Lower lobe of right lung (tissue), 2 donors: ENCODE results near the gene PPT1. TPM values are rescaled to one million over a fixed set of nuclear protein-coding genes. Genes with fewer than 3 reads are reported as not detected.
"Not testable (repeated sequence)": the region's sequence is repeated elsewhere in the genome, so short reads cannot be mapped to it uniquely, and the experiment has no call there.

Experiments
- ATAC-seq, 2 donors: fragments of 200-7000 bp; cut with Tn5 transposase; one replicate each; pipeline ENCODE4 v1.9.1; 2020 to 2022; ENCODE audit warnings: mild to moderate bottlenecking in 2 of 2, moderate library complexity in 2 of 2
- DNase-seq: peaks from one replicate; pipeline ENCODE4 v3.0.0-alpha.2; 2020
- H3K27ac ChIP-seq: fragments of 200-600 bp; one replicate; pipeline ENCODE4 v1.8.0; 2022
- H3K27me3 ChIP-seq: fragments of 200-600 bp; one replicate; pipeline ENCODE4 v1.8.0; 2022; ENCODE audit warnings: low read depth
- H3K36me3 ChIP-seq: fragments of 200-600 bp; one replicate; pipeline ENCODE4 v1.8.0; 2022; ENCODE audit warnings: mild to moderate bottlenecking
- H3K4me1 ChIP-seq: fragments of 200-600 bp; one replicate; pipeline ENCODE4 v1.8.0; 2022
- H3K4me3 ChIP-seq: fragments of 200-600 bp; one replicate; pipeline ENCODE4 v1.8.0; 2022; ENCODE audit warnings: mild to moderate bottlenecking
- H3K9me3 ChIP-seq: fragments of 200-600 bp; one replicate; pipeline ENCODE4 v1.8.0; 2022
- CTCF ChIP-seq: fragments of 200-600 bp; IDR thresholded peaks from one replicate; pipeline ENCODE4 v1.8.0; 2022; ENCODE audit warnings: antibody characterized with exemption, mild to moderate bottlenecking
- intact Hi-C: fragments of 100-400 bp; cut with DNase I; formaldehyde crosslinking; loops from one replicate; pipeline ENCODE4 v1.11.0; 2022
- total RNA-seq: library from RNA; stranded (reverse); fragmentation: NEBNext Ultra II Directional; extraction: Animal tissue kit (Norgen Biotek cat#: 25700); gene quantifications from one replicate; pipeline ENCODE4 v1.2.1, GENCODE V29; 2021
- donor health status: DM: no; HTN: yes; CAD: no; lungs with severe emphysema.

The PPT1 gene
- total RNA-seq, 1 donor from 2014 or later, result 195 TPM

GRCh38 chr1:40040511-40041465 lies 56.3 kb downstream of the PPT1 start, which contains the start of gene CAP1:
Gene CAP1 (plus strand): TSS chr1:40040729. CDS start chr1:40059347, 18,618 bp downstream.
- intact Hi-C loops, result no loop called here
- TF ChIP-seq CTCF, result no peak
- H3K27ac ChIP-seq, result peak within 1 kb of the TSS; percentile 100
- peak; percentile 96 to 98 for ATAC-seq
- H3K4me3 ChIP-seq, result peak within 1 kb of the TSS; percentile 74
- H3K4me1 ChIP-seq, result peaks cover 82% of the 10 kb centered on the region
- H3K36me3 ChIP-seq, result peaks cover 16% of the 10 kb centered on the region
- H3K9me3 ChIP-seq, result no peaks in the 10 kb centered on the region
- H3K27me3 ChIP-seq, result no peaks in the 10 kb centered on the region
- peak; percentile 99 for DNase-seq

GRCh38 chr1:40039757-40040510 lies 57.1 kb downstream of the PPT1 start:
- H3K4me1 ChIP-seq, result peaks cover 77% of the 10 kb centered on the region
- peak; percentile 88 to 90 for ATAC-seq
- DNase-seq, result peak; percentile 95
- peak overlapping the region; percentile 74 for H3K4me3 ChIP-seq
- intact Hi-C loops, result no loop called here
- H3K27me3 ChIP-seq, result no peaks in the 10 kb centered on the region
- no peak for TF ChIP-seq CTCF
- no peaks in the 10 kb centered on the region for H3K9me3 ChIP-seq
- peaks cover 13% of the 10 kb centered on the region for H3K36me3 ChIP-seq
- H3K27ac ChIP-seq, result peak overlapping the region; percentile 100

GRCh38 chr1:40039245-40039756 lies 57.8 kb downstream of the PPT1 start:
- H3K4me3 ChIP-seq, result peak overlapping the region; percentile 74
- intact Hi-C loops, result no loop called here
- peak; percentile 10 for TF ChIP-seq CTCF
- peaks cover 77% of the 10 kb centered on the region for H3K4me1 ChIP-seq
- DNase-seq (no peak), ATAC-seq (peak in 1 of 2 donors; percentile 2)
- peak overlapping the region; percentile 100 for H3K27ac ChIP-seq
- no peaks in the 10 kb centered on the region for H3K9me3 ChIP-seq
- peaks cover 11% of the 10 kb centered on the region for H3K36me3 ChIP-seq
- H3K27me3 ChIP-seq, result no peaks in the 10 kb centered on the region

- H3K27ac ChIP-seq, result peak overlapping the region; percentile 100
- TF ChIP-seq CTCF, result no peak
- ATAC-seq, result no peak
Measured at GRCh38 chr1:40038697-40039096, 58.4 kb downstream of the PPT1 start.

GRCh38 chr1:40037254-40037653 lies 59.8 kb downstream of the PPT1 start:
- H3K9me3 ChIP-seq, intact Hi-C loops, H3K36me3 ChIP-seq, H3K27me3 ChIP-seq, ATAC-seq, H3K4me3 ChIP-seq, H3K27ac ChIP-seq, DNase-seq: not testable (repeated sequence)
- H3K4me1 ChIP-seq, result peaks cover 57% of the 10 kb centered on the region

More at GRCh38 chr1:40038697-40039096, 58.4 kb downstream of the PPT1 start:
- no peaks in the 10 kb centered on the region for H3K9me3 ChIP-seq
- DNase-seq, result no peak
- peaks cover 10% of the 10 kb centered on the region for H3K36me3 ChIP-seq
- no peak overlapping the region for H3K4me3 ChIP-seq
- H3K4me1 ChIP-seq, result peaks cover 71% of the 10 kb centered on the region
- H3K27me3 ChIP-seq, result no peaks in the 10 kb centered on the region
- intact Hi-C loops, result no loop called here
